ENCODE measurements around the gene CAMKV. TPM values are rescaled to one million over a fixed set of nuclear protein-coding genes. Genes with fewer than 3 reads are reported as not detected.

CAMKV gene
- total and polyA plus RNA-seq, 2 of the 8 experiments (the other 6 are each of a cell fraction or from before 2014, with no cell fraction given) = 56.3 to 66.4 TPM

- no peak overlapping the region for H4K8ac ChIP-seq (ENCODE audit: extremely low read depth, insufficient read depth, low read length)
- no peak overlapping the region for H3K4me2 ChIP-seq (ENCODE audit: insufficient read depth in 1 of 2, low read depth in 2 of 2, low read length in 2 of 2)
- no peak overlapping the region for H4K91ac ChIP-seq (replicated peaks; ENCODE audit: insufficient read length, low read length)
- ChIA-PET CTCF (ENCODE audit: partially characterized antibody) (interaction anchor here (0.7 to 1.0 kb wide), 3 partner anchors 12 to 46 kb away, joined by 3 read pairs; no protein-coding TSS in a partner anchor), POLR2A (ENCODE audit: partially characterized antibody) (interaction anchor here (4.1 to 16.1 kb wide), 2 partner anchors 14 to 19 kb away, joined by 16 to 149 read pairs; partner anchors contain the start of gene CAMKV)
- no peak overlapping the region for H2BK20ac ChIP-seq (ENCODE audit: low read length)
- H3K18ac ChIP-seq (ENCODE audit: extremely low read depth, low read length) = no peak overlapping the region
- H2BK120ac ChIP-seq (replicated peaks; ENCODE audit: low read depth, low read length) = no peak overlapping the region
- H3K27ac ChIP-seq (ENCODE audit: low read depth, low read length) = no peak overlapping the region
- no peaks in the 10 kb centered on the region for H3K79me1 ChIP-seq (ENCODE audit: low read depth, low read length)
- no peak overlapping the region for H3K9ac ChIP-seq (replicated peaks in 1 of 4; ENCODE audit: extremely low read depth in 1 of 4, low read depth in 3 of 4, low read length in 3 of 4)
- no peaks in the 10 kb centered on the region for H4K20me1 ChIP-seq (replicated peaks in 1 of 2; ENCODE audit: control insufficient read depth in 1 of 2, insufficient read depth in 2 of 2, low read length in 2 of 2)
- no peak overlapping the region for H2BK15ac ChIP-seq (ENCODE audit: low read length)
- H3K9me3 ChIP-seq (ENCODE audit: insufficient read depth in 2 of 2, low read depth in 1 of 2, low read length in 1 of 2) = no peaks in the 10 kb centered on the region
- H3K36me3 ChIP-seq (ENCODE audit: control insufficient read depth in 2 of 4, insufficient read depth in 4 of 4, low read length in 3 of 4) = no peaks in the 10 kb centered on the region
- H3K27me3 ChIP-seq (replicated peaks in 1 of 4; ENCODE audit: control insufficient read depth in 3 of 4, extremely low read depth in 1 of 4, insufficient read depth in 3 of 4, low read length in 3 of 4) = no peaks in the 10 kb centered on the region
- H3K79me2 ChIP-seq (ENCODE audit: control insufficient read depth in 1 of 2, insufficient read depth in 2 of 2, low read length in 2 of 2) = no peaks in the 10 kb centered on the region
- no peak overlapping the region for H2BK5ac ChIP-seq (ENCODE audit: low read depth, low read length)
- no peaks in the 10 kb centered on the region for H3K23me2 ChIP-seq (ENCODE audit: low read depth, low read length)
- no peak overlapping the region for H3K4ac ChIP-seq (replicated peaks; ENCODE audit: insufficient read length, low read depth, low read length)
- no peak overlapping the region for H3K14ac ChIP-seq (ENCODE audit: insufficient read length)
- no peak overlapping the region for H4K5ac ChIP-seq (ENCODE audit: insufficient read length, low read depth, low read length)
- no peak overlapping the region for H2AK5ac ChIP-seq (ENCODE audit: low read depth, low read length)
- peaks cover 0 to 7% (median 2%) of the 10 kb centered on the region in 4 experiments; a peak in 5 of 7 replicates for H3K4me1 ChIP-seq (replicated peaks in 1 of 4; ENCODE audit: control insufficient read depth in 3 of 4, insufficient read depth in 4 of 4, low read length in 3 of 4)
- no peak overlapping the region for H3K23ac ChIP-seq (ENCODE audit: insufficient read length)
- DNase-seq (ENCODE audit: low read depth in 1 of 2, low spot score in 2 of 2) (no peak), FAIRE-seq (no peak)
- no peak overlapping the region for H2BK12ac ChIP-seq (ENCODE audit: low read depth, low read length)
- peak overlapping the region; percentile 25 for H3K56ac ChIP-seq (replicated peaks; ENCODE audit: insufficient read length, low read depth, low read length)
- H3K4me3 ChIP-seq (ENCODE audit: extremely low read depth in 1 of 4, insufficient read depth in 2 of 4, low read depth in 3 of 4, low read length in 4 of 4) = no peak overlapping the region
- H2AFZ ChIP-seq (ENCODE audit: low read length) = no peak overlapping the region
- TF ChIP-seq KDM4A (IDR thresholded peaks at IDR 0.05; ENCODE audit: low read depth, low read length, severe bottlenecking) (no peak), ATF2 (IDR thresholded peaks at IDR 0.05; ENCODE audit: low read length) (no peak), RFX5 (IDR thresholded peaks at IDR 0.05; ENCODE audit: borderline replicate concordance, low read depth, low read length) (no peak), USF2 (IDR thresholded peaks at IDR 0.05; ENCODE audit: low read length) (no peak), GTF2F1 (IDR thresholded peaks at IDR 0.05; ENCODE audit: borderline replicate concordance, low read depth, low read length) (no peak), CTBP2 (IDR thresholded peaks at IDR 0.05; ENCODE audit: borderline replicate concordance, insufficient read depth, insufficient read length, low read length) (no peak), CHD2 (IDR thresholded peaks at IDR 0.05; ENCODE audit: low read length) (no peak), JUND (IDR thresholded peaks at IDR 0.05; ENCODE audit: low read length) (no peak), GABPA (IDR thresholded peaks at IDR 0.05; ENCODE audit: borderline replicate concordance, insufficient read depth, low read length) (no peak), HDAC2 (IDR thresholded peaks at IDR 0.05; ENCODE audit: borderline replicate concordance in 1 of 2, low read depth in 2 of 2, low read length in 2 of 2) (no peak), PHF8 (conservative IDR thresholded peaks at IDR 0.05; ENCODE audit: low read depth, low read length) (no peak), KDM5A (IDR thresholded peaks at IDR 0.05; ENCODE audit: low read length) (no peak)
These were observed 17.2 kb upstream of the CAMKV start for GRCh38 chr3:49886922-49887265.
